Psoas muscle (tissue), 8 donors: ENCODE results near the gene HYAL1. TPM values are rescaled to one million over a fixed set of nuclear protein-coding genes. Genes with fewer than 3 reads are reported as not detected.

Source experiments
- ATAC-seq, 4 donors: fragments of 200-7000 bp; cut with Tn5 transposase; one replicate each; pipeline ENCODE4 v1.9.1; 2020; ENCODE audit warnings: moderate library complexity in 3 of 4, mild to moderate bottlenecking in 2 of 4
- DNase-seq, 2 donors: peaks; one replicate each; pipeline ENCODE4 v3.0.0-alpha.2; 2020
- H3K27ac ChIP-seq: fragments of 200-600 bp; one replicate; pipeline ENCODE4 v1.8.0; 2022
- H3K27me3 ChIP-seq, 3 donors: fragments of 200-600 bp in 1 of 3; one replicate each; pipeline versions ENCODE4 v1.6.1 to v1.8.0; 2013 to 2022; ENCODE audit warnings: low read length in 2 of 3, mild to moderate bottlenecking in 2 of 3, moderate library complexity in 1 of 3; ENCODE audit not compliant: insufficient read depth in 3 of 3
- H3K36me3 ChIP-seq, 2 donors: fragments of 200-600 bp in 1 of 2; one replicate each; pipeline versions ENCODE4 v1.6.1 to v1.8.0; 2013 to 2022; ENCODE audit warnings: low read depth in 1 of 2, mild to moderate bottlenecking in 1 of 2, moderate library complexity in 1 of 2; ENCODE audit not compliant: insufficient read depth in 1 of 2
- H3K4me1 ChIP-seq: fragments of 200-600 bp; one replicate; pipeline ENCODE4 v1.8.0; 2022
- H3K4me3 ChIP-seq: fragments of 200-600 bp; one replicate; pipeline ENCODE4 v1.8.0; 2022; ENCODE audit warnings: mild to moderate bottlenecking
- H3K9me3 ChIP-seq: fragments of 200-600 bp; one replicate; pipeline ENCODE4 v1.8.0; 2022
- CTCF ChIP-seq: fragments of 200-600 bp; IDR thresholded peaks from one replicate; pipeline ENCODE4 v1.8.0; 2022; ENCODE audit warnings: antibody characterized with exemption
- WGBS, 3 donors: extraction: QIAGEN DNeasy Blood & Tissue Kit; methylation state at CpG; one replicate each; pipeline versions ENCODE4 v1.1.6 to v1.1.7; 2013; 5-methylcytosine and 5-hydroxymethylcytosine counted together
- intact Hi-C, 2 donors: fragments of 100-400 bp; cut with DNase I; formaldehyde crosslinking; loops; one replicate each; pipeline versions ENCODE4 v1.11.0 to v1.14.2; 2022
- polyA plus RNA-seq, 3 donors: library from polyadenylated mRNA; stranded (reverse); fragments of 200-250 nt; gene quantifications; one replicate each; pipeline ENCODE4 v1.2.3, GENCODE V29; 2013
- total RNA-seq, 4 donors: library from RNA; stranded (reverse); fragmentation: NEBNext Ultra II Directional in 2 of 4; extraction: Animal tissue kit (Norgen Biotek cat#: 25700) in 2 of 4; gene quantifications; one replicate each; pipeline versions ENCODE4 v1.2.1 to v1.2.4, GENCODE V29; 2021 to 2023
- donor health status: healthy with polysubstance abuse.
- donor health status: DM: no; HTN: no; CAD: no; lungs with moderate emphysema.
- donor health status: Bipolar disorder and iron deficiency.
- donor health status: healthy.
- donor health status: DM: yes; HTN: yes; CAD: no.
- donor health status: DM: no; HTN: no; CAD: no.
- donor health status: DM: no; HTN: no; CAD: no.
- donor health status: DM: yes; HTN: yes; CAD: no.

Gene HYAL1
- total and polyA plus RNA-seq, 7 donors: 8.5 to 20.8 (median 13.8) TPM

DNA sequence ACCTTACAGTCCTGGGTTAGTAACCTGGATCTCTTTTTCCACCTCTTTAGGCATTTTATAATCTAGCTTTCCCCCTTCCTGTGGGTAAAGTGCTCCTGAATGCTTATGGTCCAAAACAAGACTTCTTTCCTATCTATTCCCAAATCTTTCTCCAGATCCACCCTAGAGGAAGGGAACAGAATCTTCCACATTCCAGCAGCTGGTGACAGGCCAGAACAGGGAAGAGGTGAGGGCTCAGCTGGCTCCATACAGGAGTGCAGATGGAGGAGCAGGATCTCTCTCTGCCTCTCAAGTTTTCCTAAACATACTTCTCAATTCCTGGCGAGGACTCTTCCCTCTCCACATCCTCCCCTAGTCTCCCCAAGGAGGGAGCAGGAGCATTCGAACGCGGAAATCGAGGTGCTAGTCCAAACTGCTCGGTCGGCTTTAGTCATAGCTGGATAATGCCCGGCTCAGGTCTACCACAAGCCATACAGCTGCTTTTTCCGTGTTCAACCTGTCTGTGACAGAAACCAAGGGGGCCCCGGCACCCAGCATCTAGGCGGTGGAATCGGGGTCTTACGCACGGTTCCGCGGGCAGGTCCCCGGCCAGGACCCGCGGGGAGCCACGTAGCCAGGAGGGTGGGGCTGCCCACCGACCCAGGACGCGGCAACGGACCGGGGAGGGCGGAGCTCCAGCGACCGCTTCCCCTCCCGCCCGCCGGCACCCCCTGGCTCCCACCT lies 33.2 kb upstream of the HYAL1 start:
- intact Hi-C loops: no loop called here
- H3K36me3 ChIP-seq: peaks cover 0 to 13% of the 10 kb centered on the region in 2 donors
- ATAC-seq (peak; percentile 0 to 8 (median 0)), DNase-seq (no peak)
- 1% methylated on average over 23 to 31 of the region's 31 CpGs for WGBS, 3 donors
- peaks cover 50% of the 10 kb centered on the region for H3K4me1 ChIP-seq
- TF ChIP-seq CTCF: no peak
- peak overlapping the region; percentile 93 for H3K4me3 ChIP-seq
- H3K27me3 ChIP-seq: no peaks in the 10 kb centered on the region
- no peaks in the 10 kb centered on the region for H3K9me3 ChIP-seq
- peak overlapping the region; percentile 95 for H3K27ac ChIP-seq

- TF ChIP-seq CTCF: no peak
- DNase-seq: no peak
- peaks cover 46% of the 10 kb centered on the region for H3K4me1 ChIP-seq
- no peaks in the 10 kb centered on the region for H3K27me3 ChIP-seq
- WGBS, 3 donors: 42 to 54% (median 49%) methylated on average over 5 of the region's 5 CpGs
- ATAC-seq: no peak
- intact Hi-C loops: no loop called here
- H3K9me3 ChIP-seq: no peaks in the 10 kb centered on the region
- peak overlapping the region; percentile 95 for H3K27ac ChIP-seq
- peaks cover 3 to 34% of the 10 kb centered on the region in 2 donors for H3K36me3 ChIP-seq
- peak overlapping the region; percentile 93 for H3K4me3 ChIP-seq
These were observed 31.1 kb upstream of the HYAL1 start for GRCh38 chr3:50334339-50335075.

DNA sequence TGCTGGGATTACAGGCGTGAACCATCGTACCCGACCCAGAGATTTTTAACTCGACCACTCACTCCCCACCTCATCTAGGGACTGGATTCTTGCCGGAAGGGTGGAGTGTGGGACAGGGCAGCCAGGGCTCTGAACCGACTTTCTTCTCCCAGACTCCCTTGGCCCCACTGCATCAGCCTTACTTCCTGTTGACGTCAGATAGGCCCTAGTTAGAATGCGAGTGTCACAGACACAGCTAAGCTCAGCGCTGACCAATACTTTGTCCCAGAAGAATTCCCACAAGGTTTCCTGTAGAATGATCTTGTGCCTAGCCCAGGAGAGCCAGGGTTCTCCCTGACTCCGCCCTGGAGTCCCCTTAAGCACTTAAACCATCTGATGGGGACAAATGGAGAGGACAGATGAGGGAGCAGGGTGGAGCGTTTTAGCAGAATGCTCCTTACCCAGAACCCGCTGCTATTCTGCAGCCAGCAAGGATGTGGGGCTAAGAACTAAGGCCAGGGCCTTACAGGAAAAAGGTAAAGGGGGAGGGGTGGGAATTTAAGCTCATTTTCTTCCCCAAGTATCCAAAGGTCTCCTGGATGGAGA lies 30.5 kb upstream of the HYAL1 start:
- 43 to 64% (median 46%) methylated on average over 12 of the region's 12 CpGs for WGBS, 3 donors
- no peak for TF ChIP-seq CTCF
- H3K27ac ChIP-seq: peak overlapping the region; percentile 95
- peaks cover 3 to 41% of the 10 kb centered on the region in 2 donors for H3K36me3 ChIP-seq
- no peak for ATAC-seq
- H3K9me3 ChIP-seq: no peaks in the 10 kb centered on the region
- H3K4me1 ChIP-seq: peaks cover 45% of the 10 kb centered on the region
- DNase-seq: peak; percentile 60 to 71
- intact Hi-C loops: no loop called here
- H3K4me3 ChIP-seq: peak overlapping the region; percentile 93
- H3K27me3 ChIP-seq: no peaks in the 10 kb centered on the region

DNA sequence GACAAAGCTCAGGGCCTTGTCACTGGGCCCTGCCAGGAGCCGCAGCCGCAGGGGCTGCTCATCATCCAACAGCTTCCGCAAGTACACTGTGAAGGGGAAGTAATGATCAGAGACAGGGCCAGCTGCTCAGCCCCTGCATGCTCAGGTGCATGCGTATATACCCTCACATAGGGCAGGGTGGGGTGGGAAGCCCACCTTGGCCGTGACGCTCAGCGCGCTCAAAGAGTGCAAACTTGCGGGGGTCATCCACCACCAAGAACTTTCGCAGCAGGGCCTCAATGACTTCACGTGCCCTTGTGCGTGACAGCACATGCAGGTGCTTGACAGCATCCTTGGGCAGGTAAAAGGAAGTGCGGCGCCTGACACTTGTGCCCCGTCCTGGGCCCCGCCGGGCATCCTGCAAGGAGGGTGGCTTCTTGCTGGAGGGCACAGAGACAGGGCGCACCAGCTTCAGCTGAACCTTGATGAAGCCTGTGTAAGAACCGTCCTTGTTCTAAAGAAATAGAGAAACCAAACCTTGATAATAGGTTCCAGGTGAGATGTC lies 28.1 kb upstream of the HYAL1 start:
- Histone ChIP-seq H3K27me3 (no peaks in the 10 kb centered on the region), H3K36me3 (peaks cover 3 to 44% of the 10 kb centered on the region in 2 donors), H3K4me1 (peaks cover 46% of the 10 kb centered on the region), H3K9me3 (no peaks in the 10 kb centered on the region), H3K27ac (no peak overlapping the region), H3K4me3 (no peak overlapping the region)
- intact Hi-C loops: no loop called here
- DNase-seq (no peak), ATAC-seq (no peak)
- WGBS, 3 donors: 94 to 96% (median 95%) methylated on average over 19 of the region's 19 CpGs
- no peak for TF ChIP-seq CTCF
